Neural cell (in vitro differentiated cells): Measurements from ENCODE around the gene ANGPTL2.

Experiments used
- EP300 ChIP-seq: fragments of 450-650 bp; conservative IDR thresholded peaks from 2 replicates; pipeline ENCODE4 v1.6.1; 2014; ENCODE audit warnings: antibody characterized with exemption, mild to moderate bottlenecking, moderate library complexity; ENCODE audit not compliant: poor library complexity, severe bottlenecking
- EZH2 ChIP-seq: fragments of 200-600, 300-800 bp; shearing (Covaris generic), sonication (generic); IDR thresholded peaks from 2 replicates; pipeline ENCODE4 v1.6.1; 2014; ENCODE audit warnings: antibody characterized with exemption, low read length, borderline replicate concordance, mild to moderate bottlenecking; ENCODE audit not compliant: insufficient read depth, poor library complexity, severe bottlenecking
- TF ChIP-seq, protein P1 (sequence below): fragments of 450-650 bp; IDR thresholded peaks from 2 replicates; pipeline ENCODE4 v1.5.1; 2014; ENCODE audit warnings: antibody characterized with exemption, mild to moderate bottlenecking, moderate library complexity; ENCODE audit not compliant: poor library complexity, severe bottlenecking

- TF ChIP-seq, protein P1, sequence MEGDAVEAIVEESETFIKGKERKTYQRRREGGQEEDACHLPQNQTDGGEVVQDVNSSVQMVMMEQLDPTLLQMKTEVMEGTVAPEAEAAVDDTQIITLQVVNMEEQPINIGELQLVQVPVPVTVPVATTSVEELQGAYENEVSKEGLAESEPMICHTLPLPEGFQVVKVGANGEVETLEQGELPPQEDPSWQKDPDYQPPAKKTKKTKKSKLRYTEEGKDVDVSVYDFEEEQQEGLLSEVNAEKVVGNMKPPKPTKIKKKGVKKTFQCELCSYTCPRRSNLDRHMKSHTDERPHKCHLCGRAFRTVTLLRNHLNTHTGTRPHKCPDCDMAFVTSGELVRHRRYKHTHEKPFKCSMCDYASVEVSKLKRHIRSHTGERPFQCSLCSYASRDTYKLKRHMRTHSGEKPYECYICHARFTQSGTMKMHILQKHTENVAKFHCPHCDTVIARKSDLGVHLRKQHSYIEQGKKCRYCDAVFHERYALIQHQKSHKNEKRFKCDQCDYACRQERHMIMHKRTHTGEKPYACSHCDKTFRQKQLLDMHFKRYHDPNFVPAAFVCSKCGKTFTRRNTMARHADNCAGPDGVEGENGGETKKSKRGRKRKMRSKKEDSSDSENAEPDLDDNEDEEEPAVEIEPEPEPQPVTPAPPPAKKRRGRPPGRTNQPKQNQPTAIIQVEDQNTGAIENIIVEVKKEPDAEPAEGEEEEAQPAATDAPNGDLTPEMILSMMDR: no peak
- no peak for TF ChIP-seq EZH2
- no peak for TF ChIP-seq EP300
These were observed 22.4 kb upstream of the ANGPTL2 start for GRCh38 chr9:127144670-127145445.
